ENCODE data around the gene CACNA2D2. TPM values are rescaled to one million over a fixed set of nuclear protein-coding genes. Genes with fewer than 3 reads are reported as not detected.

The CACNA2D2 gene
- total RNA-seq, 1 experiment from 2014 or later: 27.7 TPM

- H2BK120ac ChIP-seq (ENCODE audit: low read depth, low read length, poor library complexity, severe bottlenecking): no peak overlapping the region
- no peak overlapping the region for H2BK5ac ChIP-seq (ENCODE audit: insufficient read length, low read length)
- TF ChIP-seq CTCF (conservative IDR thresholded peaks at IDR 0.05): no peak
- no peaks in the 10 kb centered on the region for H3K79me2 ChIP-seq (ENCODE audit: insufficient read depth, low read length)
- peaks cover 2% of the 10 kb centered on the region for H3K23me2 ChIP-seq (ENCODE audit: insufficient read length, low read depth, low read length, poor library complexity, severe bottlenecking)
- no peaks in the 10 kb centered on the region for H3K27me3 ChIP-seq (ENCODE audit: insufficient read depth, low read length)
- H4K20me1 ChIP-seq (ENCODE audit: control insufficient read depth, insufficient read depth, insufficient read length): no peaks in the 10 kb centered on the region
- no peak overlapping the region for H3K9ac ChIP-seq (ENCODE audit: extremely low read depth, insufficient read length, low read length)
- Mint-ChIP-seq H3K36me3 (ENCODE audit: insufficient read depth in 1 of 3, low read depth in 3 of 3) (peaks cover 0 to 2% (median 0%) of the 10 kb centered on the region in 3 experiments; a peak in 1 of 7 replicates), H3K9me3 (no peaks in the 10 kb centered on the region; a peak in 1 of 5 replicates), H3K27me3 (ENCODE audit: low read depth) (no peaks in the 10 kb centered on the region; the same call in 1 of the 2 replicates), H3K4me1 (peaks cover 39 to 58% of the 10 kb centered on the region in 2 experiments), H3K4me3 (no peak overlapping the region), H3K27ac (peak overlapping the region in 1 of 3 experiments; percentile 3; a peak in 2 of 7 replicates)
- H4K8ac ChIP-seq (replicated peaks; ENCODE audit: insufficient read length, low read depth, low read length): no peak overlapping the region
- no peak for DNase-seq
- no peak overlapping the region for H2BK12ac ChIP-seq (ENCODE audit: insufficient read length, low read depth, low read length)
- no peak overlapping the region for H4K91ac ChIP-seq (ENCODE audit: insufficient read length, low read depth, low read length)
- H3K14ac ChIP-seq (ENCODE audit: insufficient read depth, low read length): no peak overlapping the region; the same call in 1 of the 2 replicates
- H2BK15ac ChIP-seq (ENCODE audit: low read depth, low read length): no peak overlapping the region
- no CpG with 5 or more reads among the region's 5 CpGs for WGBS (ENCODE audit: extremely low coverage, insufficient read length, low lambda C conversion rate)
- H3K18ac ChIP-seq (ENCODE audit: insufficient read length, low read depth, low read length): no peak overlapping the region
- no peak overlapping the region for H2BK20ac ChIP-seq (ENCODE audit: low read depth, low read length, poor library complexity, severe bottlenecking)
- no peak overlapping the region for H2AK5ac ChIP-seq (ENCODE audit: insufficient read length, low read length)
- no peak overlapping the region for H3K56ac ChIP-seq (ENCODE audit: insufficient read length, low read depth, low read length)
- peaks cover 7% of the 10 kb centered on the region; the same call in 1 of the 2 replicates for H3K4me1 ChIP-seq (ENCODE audit: insufficient read depth, low read length)
- no peak overlapping the region for H2AFZ ChIP-seq (ENCODE audit: low read length)
- no peak overlapping the region for H3K4me2 ChIP-seq (ENCODE audit: insufficient read depth, insufficient read length, low read length)
- H4K5ac ChIP-seq (ENCODE audit: insufficient read length, low read depth, low read length): no peak overlapping the region
- no peak overlapping the region for H3K23ac ChIP-seq (ENCODE audit: insufficient read length, low read depth, low read length)
- H3K27ac ChIP-seq (ENCODE audit: insufficient read length, low read depth, low read length): no peak overlapping the region
- no peaks in the 10 kb centered on the region for H3K79me1 ChIP-seq (ENCODE audit: insufficient read depth, low read depth, low read length, poor library complexity, severe bottlenecking)
- H3T11ph ChIP-seq (ENCODE audit: low read length): no peak overlapping the region
- no peaks in the 10 kb centered on the region for H3K9me3 ChIP-seq (ENCODE audit: control insufficient read depth, low read depth, low read length)
- H3K4ac ChIP-seq (ENCODE audit: low read depth, low read length): no peak overlapping the region
Measured at GRCh38 chr3:50491023-50491422, 12.4 kb downstream of the CACNA2D2 start.
